GM12878 (cell line): Measurements from ENCODE around the gene ADIG. TPM values are rescaled to one million over a fixed set of nuclear protein-coding genes. Genes with fewer than 3 reads are reported as not detected.

Source experiments
- ATAC-seq: fragments of 200-7000 bp; cut with Tn5 transposase; 3 replicates; pipeline ENCODE4 v1.9.1; 2020; ENCODE audit warnings: mild to moderate bottlenecking, moderate library complexity
- Bru-seq: library from RNA; stranded (reverse); fragments of 400-500 nt; gene quantifications from one replicate; lab custom pipeline; 2021; lab: Mats Ljungman, UMichigan
- BruChase-seq, 2 experiments: library from RNA; stranded (reverse); fragments of 400-500 nt; gene quantifications; one replicate each; lab custom pipeline; 2021; lab: Mats Ljungman, UMichigan
- BruUV-seq: library from RNA; stranded (reverse); fragments of 400-500 nt; replicated peaks from 2 replicates; lab custom pipeline; 2021; lab: Mats Ljungman, UMichigan
- CTCF ChIA-PET: fragments of 300-600 bp; sonication (Branson Sonifier 250); formaldehyde crosslinking; extraction: SDS; loops from one replicate; lab custom pipeline; 2021; ENCODE audit warnings: inconsistent platforms; lab: Yijun Ruan, JAX
- POLR2A ChIA-PET: fragments of 350-600 bp; formaldehyde crosslinking; extraction: SDS; loops from one replicate; lab custom pipeline; 2021; ENCODE audit warnings: inconsistent platforms; lab: Charles Lee
- RAD21 ChIA-PET: fragments of 300-600 bp; sonication (Branson Sonifier 250); formaldehyde crosslinking; loops from one replicate; lab custom pipeline; 2023; ENCODE audit warnings: antibody characterized with exemption; ENCODE audit not compliant: unreplicated experiment; lab: Charles Lee
- SMC1A ChIA-PET: fragments of 300-600 bp; sonication (Branson Sonifier 250); formaldehyde crosslinking; loops from one replicate; lab custom pipeline; 2023; ENCODE audit not compliant: unreplicated experiment, uncharacterized antibody; lab: Charles Lee
- DNase-seq: peaks from one replicate; pipeline ENCODE4 v3.0.0-alpha.2; 2011; ENCODE audit warnings: low read depth, low spot score
- FAIRE-seq: peaks from 3 replicates; lab custom pipeline; 2011; peaks lifted over from hg19 to GRCh38; lab: Jason Lieb, UNC
- H2AFZ ChIP-seq: 2 replicates; pipeline ENCODE4 v1.6.0; 2011; ENCODE audit warnings: low read depth, low read length, control low read depth; ENCODE audit not compliant: control insufficient read depth
- H3K27ac ChIP-seq: 2 replicates; pipeline ENCODE4 v1.5.1; 2011; ENCODE audit warnings: control low read depth; ENCODE audit not compliant: control insufficient read depth, insufficient read depth
- H3K27me3 ChIP-seq, 2 experiments: replicated peaks in 1 of 2; 2 replicates each; pipeline versions ENCODE4 v1.6.0 to v1.6.1; 2011; ENCODE audit warnings: low read length in 1 of 2; ENCODE audit not compliant: control insufficient read depth in 2 of 2, insufficient read depth in 2 of 2
- H3K36me3 ChIP-seq, 2 experiments: 2 replicates each; pipeline ENCODE4 v1.5.1; 2011; ENCODE audit warnings: low read length in 1 of 2; ENCODE audit not compliant: control insufficient read depth in 2 of 2, insufficient read depth in 2 of 2
- H3K4me1 ChIP-seq: 2 replicates; pipeline ENCODE4 v1.6.1; 2011; ENCODE audit warnings: mild to moderate bottlenecking, low read length, moderate library complexity, mixed read lengths; ENCODE audit not compliant: control insufficient read depth, insufficient read depth
- H3K4me2 ChIP-seq: 2 replicates; pipeline ENCODE4 v1.6.0; 2011; ENCODE audit warnings: control low read depth; ENCODE audit not compliant: control insufficient read depth, insufficient read depth
- H3K4me3 ChIP-seq: fragments of 200-600 bp; sonication (generic); 2 replicates; pipeline ENCODE4 v1.5.1; 2016
- H3K79me2 ChIP-seq: 2 replicates; pipeline ENCODE4 v1.6.0; 2011; ENCODE audit warnings: low read length; ENCODE audit not compliant: control insufficient read depth, insufficient read depth
- H3K9ac ChIP-seq: 2 replicates; pipeline ENCODE4 v1.8.0; 2011; ENCODE audit warnings: low read length, control low read depth, mixed read lengths; ENCODE audit not compliant: control insufficient read depth, insufficient read depth
- H3K9me3 ChIP-seq: replicated peaks from 3 replicates; pipeline ENCODE4 v1.5.1; 2011; ENCODE audit warnings: mild to moderate bottlenecking, low read length; ENCODE audit not compliant: control insufficient read depth, insufficient read depth
- H4K20me1 ChIP-seq: 2 replicates; pipeline ENCODE4 v1.6.0; 2011; ENCODE audit not compliant: control insufficient read depth, insufficient read depth
- CREB1 ChIP-seq: IDR thresholded peaks from 2 replicates; pipeline ENCODE4 v1.6.1; 2012; ENCODE audit warnings: low read depth, mild to moderate bottlenecking, inconsistent platforms
- FOS ChIP-seq: IDR thresholded peaks from 3 replicates; pipeline ENCODE4 v1.6.1; 2011; ENCODE audit warnings: borderline replicate concordance; ENCODE audit not compliant: insufficient read length; ENCODE audit errors: extremely low read depth
- KAT2A ChIP-seq: conservative IDR thresholded peaks from 2 replicates; pipeline ENCODE4 v1.6.1; 2011; ENCODE audit warnings: low read depth, low read length; ENCODE audit not compliant: control insufficient read depth
- MYC ChIP-seq: IDR thresholded peaks from 2 replicates; pipeline ENCODE4 v1.6.1; 2011; ENCODE audit warnings: mild to moderate bottlenecking, low read length, moderate library complexity, inconsistent platforms; ENCODE audit not compliant: insufficient read depth, insufficient replicate concordance, insufficient read length, severe bottlenecking
- NFXL1 ChIP-seq: fragments of 450-650 bp; IDR thresholded peaks from 2 replicates; pipeline ENCODE4 v1.6.1; 2017; ENCODE audit warnings: antibody characterized with exemption, mild to moderate bottlenecking, borderline replicate concordance
- PBX3 ChIP-seq: IDR thresholded peaks from 2 replicates; pipeline ENCODE4 v1.6.1; 2011; ENCODE audit warnings: mild to moderate bottlenecking, low read depth, low read length, moderate library complexity; ENCODE audit not compliant: insufficient replicate concordance
- PKNOX1 ChIP-seq: fragments of 450-650 bp; IDR thresholded peaks from 2 replicates; pipeline ENCODE4 v1.6.1; 2016; ENCODE audit warnings: mild to moderate bottlenecking
- POLR2AphosphoS2 ChIP-seq: IDR thresholded peaks from 2 replicates; pipeline ENCODE4 v1.6.1; 2011; ENCODE audit warnings: low read depth, mild to moderate bottlenecking, low read length, improper control_type of control experiment, moderate library complexity
- SKIL ChIP-seq: fragments of 450-650 bp; IDR thresholded peaks from 2 replicates; pipeline ENCODE4 v1.6.1; 2017; ENCODE audit warnings: mild to moderate bottlenecking, low read depth, inconsistent platforms; ENCODE audit not compliant: poor library complexity, severe bottlenecking
- SMC3 ChIP-seq: IDR thresholded peaks from 2 replicates; pipeline ENCODE4 v1.6.1; 2011; ENCODE audit warnings: low read length, improper control_type of control experiment, borderline replicate concordance
- WGBS: methylation state at CpG from one replicate; pipeline ENCODE4 v1.1.6; 2016; ENCODE audit warnings: low lambda C conversion rate; ENCODE audit not compliant: insufficient replicate concordance, insufficient coverage; ENCODE audit errors: missing lambda C conversion rate; 5-methylcytosine and 5-hydroxymethylcytosine counted together
- in situ Hi-C: fragments of 300-500 bp; cut with MboI; formaldehyde crosslinking; loops from 9 replicates; pipeline ENCODE4 v1.14.3; 2018; ENCODE audit warnings: mixed read lengths
- intact Hi-C: fragments of 100-400 bp; cut with micrococcal nuclease; formaldehyde crosslinking; loops from one replicate; pipeline ENCODE4 v1.14.2; 2022; ENCODE audit not compliant: unreplicated experiment
- long read RNA-seq, 2 experiments: library from polyadenylated mRNA; unstranded; transcript quantifications; one replicate each; pipeline ENCODE4 v2.0.0, GENCODE V29; 2019 to 2020
- polyA minus RNA-seq, 3 experiments: library from RNA; depleted of rRNA, polyadenylated mRNA; stranded (reverse); fragments of >200 nt; gene quantifications; 2 replicates each; pipeline ENCODE4 v1.2.3, GENCODE V29; 2011
- polyA plus RNA-seq, 11 experiments: library from polyadenylated mRNA; depleted of rRNA in 4 of 11; unstranded in 6 of 11; stranded (reverse) in 5 of 11; fragments of >200 nt; fragmentation: Nextera tagmentation in 4 of 11; fragmentation: Illumina TruSeq in 1 of 11; extraction: Ambion mirVana in 4 of 11; extraction: Trizol in 1 of 11; gene quantifications; 1 replicate in 1 of 11; 2 replicates in 10 of 11; pipeline versions ENCODE4 v1.2.1 to v1.2.3, GENCODE V29; 2011 to 2016; ENCODE audit warnings: inconsistent platforms in 2 of 11, missing spikeins in 2 of 11, low read depth in 1 of 11
- total RNA-seq, 4 experiments: library from RNA; depleted of rRNA in 3 of 4; stranded (reverse); fragments of >200 nt in 3 of 4; fragmentation: Illumina TruSeq in 1 of 4; extraction: Trizol in 1 of 4; gene quantifications; 2 replicates each; pipeline versions ENCODE4 v1.2.1 to v1.2.3, GENCODE V29; 2013 to 2021
- TF ChIP-seq, protein P1 (sequence below): fragments of 450-650 bp; IDR thresholded peaks from 2 replicates; pipeline ENCODE4 v1.6.1; 2018; ENCODE audit warnings: borderline replicate concordance, mild to moderate bottlenecking; ENCODE audit not compliant: partially characterized antibody

Gene ADIG
- not detected in 2 replicates for total RNA-seq (2013; cell fraction: nucleolus; rRNA removed)
- total RNA-seq (2014; rRNA removed) = not detected in 2 replicates
- total RNA-seq (2014; rRNA removed; fragmentation: Illumina TruSeq; extraction: Trizol) = not detected in 2 replicates
- total RNA-seq (2021) = not detected in 2 replicates
- polyA plus RNA-seq (2011; ENCODE audit: low read depth) = not detected
- not detected in 2 replicates for polyA plus RNA-seq (2011; rRNA removed)
- not detected in 2 replicates for polyA plus RNA-seq (2011; cell fraction: cytosol; rRNA removed)
- not detected in 2 replicates for polyA plus RNA-seq (2011; cell fraction: nucleus; rRNA removed)
- not detected in 2 replicates for polyA plus RNA-seq (2012)
- polyA plus RNA-seq (2014; fragmentation: Illumina TruSeq; extraction: Trizol) = not detected in 2 replicates
- polyA plus RNA-seq (2014; fragmentation: Nextera tagmentation; extraction: Ambion mirVana) = not detected
- not detected in 2 replicates for polyA plus RNA-seq (2014; rRNA removed)
- polyA plus RNA-seq (2016; fragmentation: Nextera tagmentation; extraction: Ambion mirVana) = not detected
- not detected in 2 replicates for polyA minus RNA-seq (2011; rRNA and poly(A)+ RNA removed)
- polyA minus RNA-seq (2011; cell fraction: cytosol; rRNA and poly(A)+ RNA removed) = not detected in 2 replicates
- polyA minus RNA-seq (2011; cell fraction: nucleus; rRNA and poly(A)+ RNA removed) = not detected in 2 replicates
- percentile 33 among the genes with signal in this experiment for Bru-seq, nascent RNA
- percentile 27 among the genes with signal in this experiment for BruChase-seq, experiment 1, labeled RNA remaining after a 6-hour chase
- percentile 38 among the genes with signal in this experiment for BruChase-seq, experiment 2, labeled RNA remaining after a 2-hour chase
- long read RNA-seq, experiment 1 = 0 reads
- long read RNA-seq, experiment 2 = 0 reads

DNA sequence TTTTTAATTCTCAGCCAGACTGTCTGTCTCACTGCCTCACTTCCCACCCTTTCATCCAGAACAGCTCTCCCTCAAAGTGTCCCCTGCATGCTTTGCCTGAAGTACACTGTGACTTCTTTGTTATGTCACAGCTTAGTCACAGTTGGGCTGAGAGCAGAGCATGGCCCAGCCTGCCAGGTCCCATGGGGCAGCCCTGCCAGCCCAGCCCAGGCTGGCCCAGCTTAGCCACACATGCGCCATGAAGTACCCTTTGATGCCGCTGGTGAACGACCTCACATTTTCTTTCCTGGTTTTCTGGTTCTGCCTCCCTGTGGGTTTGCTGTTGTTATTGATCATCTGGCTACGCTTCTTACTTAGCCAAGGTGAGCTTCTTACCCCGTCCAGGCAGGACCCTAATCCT is at the start of gene ADIG:
ADIG (plus strand) TSS at position 185 of the 400 bp plus-strand sequence; CDS start at position 239, 54 bp downstream.
- POLR2A ChIA-PET = no interaction called here
- SMC1A ChIA-PET = interaction anchor here (0.7 kb wide), 1 partner anchor 17 kb away, joined by 3 read pairs; no protein-coding TSS in a partner anchor
- RAD21 ChIA-PET = no interaction called here
- H3K4me1 ChIP-seq = no peaks in the 10 kb centered on the region
- in situ Hi-C loops = no loop called here
- ATAC-seq (peak; percentile 40), FAIRE-seq (no peak), DNase-seq (no peak)
- CTCF ChIA-PET = interaction anchor here (0.7 to 1.0 kb wide), 2 partner anchors 9 to 28 kb away, joined by 3 read pairs; no protein-coding TSS in a partner anchor
- no peaks in the 10 kb centered on the region for H4K20me1 ChIP-seq
- no peaks in the 10 kb centered on the region for H3K9me3 ChIP-seq
- H3K4me2 ChIP-seq = no peak within 1 kb of the TSS
- no peak within 1 kb of the TSS for H3K27ac ChIP-seq
- H3K36me3 ChIP-seq = peaks cover 1 to 2% of the 10 kb centered on the region in 2 experiments; a peak in 2 of 4 replicates
- BruUV-seq = no TSS peak
- H3K4me3 ChIP-seq = no peak within 1 kb of the TSS
- no peaks in the 10 kb centered on the region for H3K79me2 ChIP-seq
- no peak within 1 kb of the TSS for H2AFZ ChIP-seq
- H3K9ac ChIP-seq = no peak within 1 kb of the TSS
- H3K27me3 ChIP-seq = peaks cover 0 to 2% of the 10 kb centered on the region in 2 experiments; a peak in 2 of 4 replicates
- intact Hi-C loops = no loop called here
- 84% methylated on average over 5 of the region's 5 CpGs for WGBS
- no peak for TF ChIP-seq SKIL
- TF ChIP-seq PKNOX1 = no peak
- no peak for TF ChIP-seq FOS
- TF ChIP-seq PBX3 = no peak
- TF ChIP-seq, protein P1, sequence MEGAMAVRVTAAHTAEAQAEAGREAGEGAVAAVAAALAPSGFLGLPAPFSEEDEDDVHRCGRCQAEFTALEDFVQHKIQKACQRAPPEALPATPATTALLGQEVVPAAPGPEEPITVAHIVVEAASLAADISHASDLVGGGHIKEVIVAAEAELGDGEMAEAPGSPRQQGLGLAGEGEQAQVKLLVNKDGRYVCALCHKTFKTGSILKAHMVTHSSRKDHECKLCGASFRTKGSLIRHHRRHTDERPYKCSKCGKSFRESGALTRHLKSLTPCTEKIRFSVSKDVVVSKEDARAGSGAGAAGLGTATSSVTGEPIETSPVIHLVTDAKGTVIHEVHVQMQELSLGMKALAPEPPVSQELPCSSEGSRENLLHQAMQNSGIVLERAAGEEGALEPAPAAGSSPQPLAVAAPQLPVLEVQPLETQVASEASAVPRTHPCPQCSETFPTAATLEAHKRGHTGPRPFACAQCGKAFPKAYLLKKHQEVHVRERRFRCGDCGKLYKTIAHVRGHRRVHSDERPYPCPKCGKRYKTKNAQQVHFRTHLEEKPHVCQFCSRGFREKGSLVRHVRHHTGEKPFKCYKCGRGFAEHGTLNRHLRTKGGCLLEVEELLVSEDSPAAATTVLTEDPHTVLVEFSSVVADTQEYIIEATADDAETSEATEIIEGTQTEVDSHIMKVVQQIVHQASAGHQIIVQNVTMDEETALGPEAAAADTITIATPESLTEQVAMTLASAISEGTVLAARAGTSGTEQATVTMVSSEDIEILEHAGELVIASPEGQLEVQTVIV = no peak
- no peak for TF ChIP-seq MYC
- no peak for TF ChIP-seq SMC3
- no peak for TF ChIP-seq NFXL1
- TF ChIP-seq CREB1 = no peak
- no peak for TF ChIP-seq POLR2AphosphoS2
- TF ChIP-seq KAT2A = no peak
